ENCODE data around the gene LMX1A.

DNA sequence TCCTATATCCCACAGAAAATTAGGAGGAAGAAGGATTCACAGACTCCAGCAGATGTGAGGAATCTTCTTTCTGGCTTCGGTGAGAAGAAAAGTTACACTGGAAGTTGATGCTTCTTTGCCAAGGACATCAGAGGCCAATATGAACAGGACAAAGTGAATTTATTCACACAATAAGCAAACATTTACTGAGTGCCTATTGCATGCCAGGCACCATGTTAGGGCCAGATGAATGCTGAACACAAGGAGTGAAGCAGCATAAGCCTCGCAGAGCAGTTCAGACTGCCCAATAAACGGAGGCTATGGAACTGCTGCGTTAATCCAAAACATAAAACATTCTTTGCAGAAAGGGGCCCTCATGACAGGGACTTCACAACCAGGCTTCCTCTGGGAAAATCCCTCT lies 114.6 kb downstream of the LMX1A start:
- no peak for TF ChIP-seq CTCF (IDR thresholded peaks at IDR 0.05)
- TF ChIP-seq ZFX (IDR thresholded peaks at IDR 0.05; ENCODE audit: borderline replicate concordance) = no peak

All from 22Rv1 (cell line).